GM12892 (cell line): ENCODE measurements around the gene CCL2.

Experiments
- POLR2AphosphoS5 ChIP-seq: IDR thresholded peaks from 2 replicates; pipeline ENCODE4 v1.6.1; 2011; ENCODE audit warnings: low read depth, low read length, control low read depth
- TAF1 ChIP-seq: IDR thresholded peaks from 2 replicates; pipeline ENCODE4 v1.6.1; 2011; ENCODE audit warnings: low read depth, mild to moderate bottlenecking, control low read depth, low read length, borderline replicate concordance

GRCh38 chr17:34242587-34243363 is 12.3 kb upstream of the CCL2 start:
- no peak for TF ChIP-seq POLR2AphosphoS5
- no peak for TF ChIP-seq TAF1
